D721Med (cell line): Measurements from ENCODE around the gene TRAPPC2.
"Not testable (repeated sequence)": the region's sequence is repeated elsewhere in the genome, so short reads cannot be mapped to it uniquely, and the experiment has no call there.

Experiments
- DNase-seq: peaks from one replicate; pipeline ENCODE4 v3.0.0; 2011; ENCODE audit warnings: low spot score; ENCODE audit not compliant: insufficient read length
- FAIRE-seq: peaks from 2 replicates; lab custom pipeline; 2011; peaks lifted over from hg19 to GRCh38; lab: Jason Lieb, UNC
- CTCF ChIP-seq: IDR thresholded peaks from 2 replicates; pipeline ENCODE4 v1.5.1; 2012; ENCODE audit warnings: mild to moderate bottlenecking, control low read depth; ENCODE audit not compliant: insufficient read depth; ENCODE audit errors: missing control alignments

The TRAPPC2 gene

GRCh38 chrX:13732246-13733067, 2.0 kb downstream of the TRAPPC2 start:
- DNase-seq: no peak
- no peak for TF ChIP-seq CTCF
- FAIRE-seq: no peak

GRCh38 chrX:13730523-13730922, 3.9 kb downstream of the TRAPPC2 start:
- FAIRE-seq, DNase-seq: not testable (repeated sequence)

- not testable (repeated sequence) for DNase-seq, FAIRE-seq
Observed at GRCh38 chrX:13726583-13726982, 7.8 kb downstream of the TRAPPC2 start.

- DNase-seq, FAIRE-seq: not testable (repeated sequence)
Observed at GRCh38 chrX:13724878-13725277, 9.5 kb downstream of the TRAPPC2 start.

GRCh38 chrX:13721819-13722519, 12.5 kb downstream of the TRAPPC2 start:
- no peak for DNase-seq
- TF ChIP-seq CTCF: no peak
- no peak for FAIRE-seq

- FAIRE-seq: no peak
- no peak for DNase-seq
- TF ChIP-seq CTCF: no peak
Observed at GRCh38 chrX:13721371-13721770, 13.0 kb downstream of the TRAPPC2 start.

GRCh38 chrX:13719192-13719856, 15.1 kb downstream of the TRAPPC2 start:
- no peak for FAIRE-seq
- no peak for TF ChIP-seq CTCF
- DNase-seq: no peak

GRCh38 chrX:13717700-13718472, 16.5 kb downstream of the TRAPPC2 start:
- DNase-seq (no peak), FAIRE-seq (no peak)
- TF ChIP-seq CTCF: no peak
